Measurements from ENCODE around the gene PDILT.

Gene PDILT

GRCh38 chr16:20383106-20384029 is 21.2 kb downstream of the PDILT start:
- FAIRE-seq = no peak
- peak; percentile 87 for TF ChIP-seq CTCF (IDR thresholded peaks at IDR 0.05; ENCODE audit: insufficient read depth, missing control alignments)
- DNase-seq (ENCODE audit: insufficient read length, low spot score) = no peak

DNA sequence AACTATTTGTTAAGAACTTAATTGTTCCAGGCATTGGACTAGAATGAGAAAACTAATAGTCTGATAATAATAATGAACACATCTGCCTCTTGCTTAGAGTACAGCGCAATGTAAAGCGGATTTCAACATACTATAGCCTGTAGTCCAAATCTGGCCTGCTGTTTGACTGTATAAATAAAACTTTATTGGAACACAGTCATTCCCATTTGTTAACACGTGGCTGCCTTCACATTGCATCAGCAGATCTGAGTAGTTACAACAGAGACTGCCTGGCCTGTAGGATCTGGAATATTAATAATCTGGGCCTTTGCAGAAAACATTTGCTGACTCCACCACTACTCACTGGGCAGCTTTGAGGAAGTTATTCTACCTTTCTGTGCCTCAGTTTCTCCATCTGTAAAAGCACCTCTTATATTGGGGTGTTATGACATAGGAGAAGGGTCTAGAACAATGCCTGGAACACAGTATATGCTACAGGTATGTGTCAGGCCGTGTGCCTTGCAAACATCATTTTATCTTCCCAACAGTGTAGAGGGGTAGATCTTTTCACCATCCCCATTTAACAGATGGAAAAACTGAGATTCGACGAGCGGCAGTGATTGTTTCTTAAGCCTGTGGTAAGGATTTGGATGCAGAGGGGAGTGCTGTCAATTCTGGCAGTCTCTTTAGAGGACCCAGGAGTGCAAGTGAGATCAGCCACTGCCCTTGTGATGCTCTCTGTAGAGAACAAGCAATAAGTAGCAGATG is 22.2 kb downstream of the PDILT start:
- TF ChIP-seq CTCF (IDR thresholded peaks at IDR 0.05; ENCODE audit: insufficient read depth, missing control alignments) = no peak
- DNase-seq (ENCODE audit: insufficient read length, low spot score) = no peak
- no peak for FAIRE-seq

DNA sequence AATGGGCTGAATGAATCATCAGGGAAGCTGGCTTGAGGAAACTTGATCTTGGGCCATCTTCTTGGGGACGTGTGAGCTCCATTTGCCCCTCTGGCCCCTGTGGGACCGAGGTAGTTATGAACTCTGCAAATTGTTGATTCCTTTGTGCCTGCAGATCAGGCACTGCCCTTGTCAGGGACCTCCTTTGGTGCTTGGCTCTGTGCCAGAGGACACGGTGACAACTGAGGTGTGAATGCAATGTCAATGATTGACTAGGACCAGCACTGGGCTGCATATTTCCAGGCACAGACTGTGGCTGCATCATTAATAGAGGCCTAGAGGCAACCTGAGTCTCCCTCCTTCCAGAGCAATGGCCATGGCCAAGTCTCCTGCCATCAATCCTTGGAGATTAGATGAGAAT is 23.8 kb downstream of the PDILT start:
- FAIRE-seq (no peak), DNase-seq (ENCODE audit: insufficient read length, low spot score) (no peak)
- no peak for TF ChIP-seq CTCF (IDR thresholded peaks at IDR 0.05; ENCODE audit: insufficient read depth, missing control alignments)

DNA sequence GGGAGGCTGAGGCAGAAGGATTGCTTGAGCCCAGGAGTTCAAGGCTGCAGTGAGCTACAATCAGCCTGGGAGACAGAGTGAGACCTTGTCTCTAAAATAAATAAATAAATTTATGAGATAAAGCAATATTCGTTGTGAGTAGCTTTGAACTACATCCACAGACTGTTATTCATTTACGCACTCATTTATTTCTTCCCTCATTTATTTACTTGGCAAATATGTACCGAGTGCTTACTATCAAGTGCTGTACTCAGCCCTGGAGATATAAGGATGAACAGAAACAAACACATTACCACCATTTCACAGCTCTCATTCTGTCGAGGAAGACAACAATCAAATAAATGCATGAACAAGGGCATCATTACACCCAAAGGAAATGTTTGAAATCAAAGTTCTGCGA is 27.4 kb downstream of the PDILT start:
- DNase-seq (ENCODE audit: insufficient read length, low spot score) (no peak), FAIRE-seq (no peak)
- TF ChIP-seq CTCF (IDR thresholded peaks at IDR 0.05; ENCODE audit: insufficient read depth, missing control alignments) = no peak

GRCh38 chr16:20372701-20373100 is 31.8 kb downstream of the PDILT start:
- no peak for FAIRE-seq
- TF ChIP-seq CTCF (IDR thresholded peaks at IDR 0.05; ENCODE audit: insufficient read depth, missing control alignments) = no peak

DNA sequence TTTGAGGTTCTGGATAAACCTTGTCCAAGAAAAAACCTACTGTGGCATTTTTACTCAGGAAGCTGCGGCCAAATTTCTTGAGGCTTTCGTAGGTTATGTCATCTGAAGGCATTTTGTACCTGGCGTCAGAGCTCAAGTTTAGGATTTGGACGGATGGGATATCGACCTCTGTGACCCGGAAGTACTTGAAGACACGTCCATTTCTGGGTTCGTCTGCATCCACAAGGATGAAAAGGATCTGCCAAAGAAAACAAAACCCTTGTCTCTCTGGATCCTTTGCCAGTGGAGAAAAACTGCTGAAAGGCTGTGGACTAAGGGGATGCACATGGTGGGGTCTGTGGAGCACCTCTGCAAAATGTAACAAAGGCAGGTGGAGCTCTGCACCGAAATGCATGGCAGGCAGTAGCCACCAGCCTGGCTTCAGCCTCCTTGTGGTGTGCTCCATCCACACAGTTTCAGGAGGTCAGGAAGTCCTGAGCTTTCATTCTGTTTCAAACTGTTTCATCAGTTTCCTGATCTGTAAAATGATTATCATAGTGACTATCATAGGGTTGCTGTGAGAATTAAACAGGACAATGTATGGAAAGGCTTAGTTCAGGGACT is 35.0 kb downstream of the PDILT start:
- no peak for TF ChIP-seq CTCF (IDR thresholded peaks at IDR 0.05; ENCODE audit: insufficient read depth, missing control alignments)
- DNase-seq (ENCODE audit: insufficient read length, low spot score) (no peak), FAIRE-seq (no peak)

More at GRCh38 chr16:20372701-20373100, 31.8 kb downstream of the PDILT start:
- no peak for DNase-seq (ENCODE audit: insufficient read length, low spot score)

Data from D721Med (cell line).